Left lobe of liver (tissue), 2 donors: Measurements from ENCODE around the gene PRCP. TPM values are rescaled to one million over a fixed set of nuclear protein-coding genes. Genes with fewer than 3 reads are reported as not detected.

Source experiments
- ATAC-seq: fragments of 200-7000 bp; cut with Tn5 transposase; one replicate; pipeline ENCODE4 v1.9.1; 2020; ENCODE audit warnings: mild to moderate bottlenecking, moderate library complexity
- DNase-seq: peaks from one replicate; pipeline ENCODE4 v3.0.0-alpha.2; 2020; ENCODE audit warnings: low spot score
- total RNA-seq: library from RNA; stranded (reverse); gene quantifications from one replicate; pipeline ENCODE4 v1.2.1, GENCODE V29; 2021
- donor health status: DM: no; HTN: no; CAD: no; lungs with moderate emphysema.
- donor health status: DM: no; HTN: yes; CAD: no.

Gene PRCP
- total RNA-seq, 1 donor from 2014 or later = 41.4 TPM

DNA sequence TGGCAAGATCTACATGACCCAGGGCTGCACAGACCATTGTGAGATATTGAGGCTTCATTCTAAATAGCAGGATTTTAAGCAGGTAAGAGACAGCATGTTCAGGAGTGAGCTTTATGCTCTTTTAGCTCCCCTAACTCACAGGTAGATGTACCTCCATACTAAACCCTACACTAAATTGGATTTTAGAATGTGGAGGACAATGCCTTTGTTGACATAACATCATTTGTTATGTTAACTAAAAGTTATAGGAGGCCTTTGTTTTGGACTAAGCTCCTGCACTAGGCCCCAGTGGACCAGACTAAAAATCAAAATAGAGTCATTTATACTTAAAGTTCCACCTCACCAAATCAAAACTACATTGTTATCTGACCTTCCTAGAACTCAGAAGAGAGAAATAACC, 8.1 kb upstream of the PRCP start:
- no peak for ATAC-seq
- DNase-seq = no peak

DNA sequence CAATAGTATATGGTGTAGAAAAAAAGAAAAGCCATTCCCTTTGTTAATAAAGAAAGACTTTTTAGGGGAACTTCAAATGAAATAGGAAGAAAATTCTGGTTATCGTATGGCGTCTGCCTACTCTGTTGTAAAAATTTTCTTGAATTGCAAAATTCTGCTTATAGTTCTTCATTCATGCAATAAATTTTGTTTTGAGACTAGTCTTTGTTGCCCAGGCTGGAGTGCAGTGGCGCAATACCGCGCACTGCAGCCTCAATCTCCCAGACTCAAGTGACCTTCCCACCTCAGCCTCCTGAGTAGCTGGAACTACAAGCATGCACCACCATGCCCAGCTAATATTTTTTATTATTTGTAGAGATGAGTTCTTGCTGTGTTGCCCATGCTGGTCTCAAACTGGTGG, 7.1 kb upstream of the PRCP start:
- ATAC-seq = no peak
- no peak for DNase-seq

DNA sequence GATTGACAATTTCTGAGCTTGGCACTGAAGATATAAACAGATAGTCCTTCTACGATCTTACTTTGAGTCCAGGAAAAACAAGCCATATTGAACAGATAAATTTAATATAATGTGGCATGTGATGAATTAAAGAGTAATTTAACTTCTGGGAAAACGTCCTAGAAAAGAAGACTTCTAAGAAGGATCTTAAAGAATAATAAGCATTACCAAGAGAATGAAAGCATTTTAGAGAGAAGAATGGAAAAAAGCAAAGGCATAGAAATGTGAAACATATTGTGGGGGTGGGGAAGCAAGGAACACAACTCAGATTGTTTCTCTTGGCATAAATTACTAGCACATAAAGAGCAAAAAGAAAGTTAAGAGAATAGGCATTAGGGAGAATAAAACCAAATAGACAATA, 6.7 kb upstream of the PRCP start:
- DNase-seq (no peak), ATAC-seq (no peak)

DNA sequence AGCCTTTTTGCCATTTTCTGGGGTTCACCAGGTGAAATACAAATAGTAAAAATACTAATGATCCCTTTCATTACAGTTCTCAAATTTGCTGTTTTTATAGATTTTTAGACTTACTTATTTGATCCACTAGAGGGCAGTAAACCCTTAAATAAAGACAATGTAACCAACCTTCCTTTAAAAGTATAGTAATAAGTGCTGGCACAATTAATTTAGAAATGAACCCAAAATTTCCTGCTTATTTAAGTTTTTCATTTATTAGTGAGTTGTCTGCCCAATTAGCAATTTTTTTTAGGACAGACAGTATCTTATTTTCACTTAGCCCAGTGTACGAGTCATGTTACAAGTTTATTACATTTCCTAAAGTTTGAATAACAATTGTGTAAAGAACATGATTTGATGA, 6.0 kb upstream of the PRCP start:
- ATAC-seq = peak; percentile 46

DNA sequence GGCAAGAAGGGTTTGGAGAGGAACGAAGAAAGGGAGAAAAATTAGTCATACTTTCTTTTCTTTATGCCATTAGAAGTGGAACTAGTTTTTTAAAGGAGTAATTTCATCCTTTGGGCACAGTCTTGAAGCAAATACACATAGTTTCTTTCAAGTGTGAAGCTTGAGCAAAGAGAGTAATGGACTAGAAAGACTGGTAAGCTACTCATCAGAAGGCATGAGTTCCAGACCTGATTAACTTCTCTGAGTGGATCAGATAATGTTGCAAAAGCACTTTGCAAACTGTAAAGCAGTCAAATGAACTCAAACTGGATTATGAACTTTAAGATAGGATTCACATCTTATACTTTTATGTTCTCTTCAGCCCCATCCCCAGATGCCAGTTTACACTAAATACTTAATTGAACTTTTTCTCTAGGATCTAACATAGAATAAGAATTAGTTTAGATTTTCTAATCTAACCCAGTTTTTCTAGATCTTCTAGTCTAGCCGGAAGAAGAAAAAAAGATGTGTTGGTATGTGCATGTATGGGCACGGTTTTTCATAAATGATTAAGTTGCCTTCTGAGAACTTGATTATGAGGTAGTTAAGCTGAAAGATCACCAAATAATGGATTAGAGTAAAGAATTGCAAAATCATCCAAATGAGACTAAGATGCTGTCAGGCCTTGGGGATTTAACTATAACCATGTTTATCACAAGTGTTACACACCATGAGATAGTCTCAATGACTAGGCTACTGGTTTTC, 3.8 kb upstream of the PRCP start:
- ATAC-seq (no peak), DNase-seq (no peak)

More for the DNA sequence above, 6.0 kb upstream of the PRCP start:
- no peak for DNase-seq

DNA sequence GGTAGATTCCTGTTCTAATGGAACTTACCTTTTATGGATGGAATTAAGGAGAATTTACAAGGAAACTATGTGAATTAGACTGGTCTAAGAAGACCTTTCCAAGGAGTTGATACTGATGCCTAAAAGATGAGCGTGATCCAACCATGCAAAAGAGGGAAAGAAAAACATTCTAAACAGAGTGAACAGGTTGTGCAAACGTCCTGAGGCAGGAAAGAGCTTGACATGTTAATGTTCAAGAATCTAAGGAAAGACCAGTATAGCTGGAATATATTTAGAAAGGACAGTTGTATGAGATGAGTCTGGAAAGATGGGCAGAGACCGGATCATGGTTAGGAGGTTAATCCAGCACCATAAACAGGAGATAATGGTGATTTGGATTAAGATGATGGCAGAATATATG, 2.6 kb upstream of the PRCP start:
- ATAC-seq (no peak), DNase-seq (no peak)

DNA sequence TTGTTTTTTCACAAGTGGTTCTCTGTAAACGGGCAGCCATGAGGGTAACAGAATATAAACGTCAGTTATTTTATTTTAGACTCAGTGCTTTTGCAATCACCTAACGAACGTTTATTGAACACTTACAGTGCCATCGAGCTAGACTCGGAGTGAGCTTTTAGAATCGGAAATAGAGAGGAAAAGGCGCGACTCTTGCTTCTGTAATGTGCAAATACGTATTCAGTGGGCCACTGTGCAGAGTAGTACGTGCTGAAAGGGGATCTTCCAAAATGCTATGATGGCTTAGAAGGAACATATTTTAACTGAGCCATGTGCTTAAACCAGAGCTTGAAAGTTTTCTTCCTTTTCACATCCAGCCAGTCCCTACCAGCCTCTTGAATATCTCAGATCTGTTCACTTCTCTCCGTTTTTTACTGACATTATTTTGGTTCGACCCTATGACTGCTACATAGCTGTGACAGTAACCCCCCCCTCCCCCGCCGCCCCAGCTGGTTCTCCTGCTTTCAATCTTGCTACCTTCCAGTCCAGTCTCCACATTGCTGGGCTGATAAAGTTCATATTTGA, 1.8 kb upstream of the PRCP start:
- no peak for DNase-seq

DNA sequence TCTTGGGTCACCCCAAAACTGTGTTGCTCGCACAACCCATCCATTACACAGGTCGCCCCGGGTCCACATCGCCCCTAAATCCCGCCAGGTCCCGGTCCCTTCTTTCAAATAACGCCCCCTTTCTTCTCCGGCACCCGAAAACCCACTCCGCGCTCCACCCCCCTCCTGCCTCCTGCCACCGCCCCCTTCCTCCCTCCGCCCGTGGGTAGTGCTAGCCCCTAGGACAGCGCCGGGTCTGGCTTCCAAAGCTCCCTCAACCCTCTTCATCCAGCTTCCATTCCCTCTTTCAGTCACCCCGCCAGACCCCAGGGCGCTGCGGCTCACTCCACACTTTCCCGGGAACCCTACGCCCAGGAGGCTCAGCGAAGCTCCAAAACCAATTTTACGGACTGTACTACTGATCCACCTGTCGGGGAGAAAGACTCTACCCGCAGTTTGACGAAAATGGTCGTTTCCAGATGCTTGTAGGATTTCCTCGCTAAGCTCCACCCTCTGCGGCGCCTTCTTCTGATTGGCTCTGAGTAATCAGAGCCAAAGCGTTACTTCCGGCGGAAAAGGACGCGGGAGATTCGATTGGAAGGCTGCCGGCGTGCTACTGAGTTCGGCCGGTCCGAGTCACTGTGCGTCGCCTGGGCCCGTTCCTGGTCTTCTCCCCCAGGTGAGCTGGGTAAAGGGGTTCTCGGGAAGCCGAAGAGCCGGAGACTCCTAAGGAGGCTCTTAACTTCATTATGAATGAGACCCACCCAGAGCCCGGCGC, 1.1 kb upstream of the PRCP start, which contains the start of gene DDIAS:
DDIAS (plus strand) TSS at position 572 of the 757 bp plus-strand sequence. CDS start 13,003 bp downstream, outside the sequence.
- ATAC-seq (peak; percentile 81), DNase-seq (peak; percentile 94)

More for the DNA sequence above, 1.8 kb upstream of the PRCP start:
- no peak for ATAC-seq

DNA sequence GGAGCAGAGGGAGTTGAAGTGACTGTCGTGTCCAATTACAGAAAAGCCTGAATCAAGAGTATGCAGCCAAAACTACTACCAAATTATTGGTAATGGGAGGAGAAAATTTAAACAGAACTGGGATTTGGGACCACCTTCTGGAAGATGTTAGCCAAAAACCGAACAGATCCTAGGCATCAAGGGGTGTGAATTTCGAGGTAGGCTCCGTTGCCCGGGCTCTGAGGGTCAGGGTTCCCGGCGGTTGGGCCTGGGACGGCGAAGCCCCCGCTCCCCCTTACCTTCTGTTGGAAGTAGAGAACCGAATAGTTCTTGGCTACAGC, 313 bp downstream of the PRCP start:
- ATAC-seq (no peak), DNase-seq (no peak)

DNA sequence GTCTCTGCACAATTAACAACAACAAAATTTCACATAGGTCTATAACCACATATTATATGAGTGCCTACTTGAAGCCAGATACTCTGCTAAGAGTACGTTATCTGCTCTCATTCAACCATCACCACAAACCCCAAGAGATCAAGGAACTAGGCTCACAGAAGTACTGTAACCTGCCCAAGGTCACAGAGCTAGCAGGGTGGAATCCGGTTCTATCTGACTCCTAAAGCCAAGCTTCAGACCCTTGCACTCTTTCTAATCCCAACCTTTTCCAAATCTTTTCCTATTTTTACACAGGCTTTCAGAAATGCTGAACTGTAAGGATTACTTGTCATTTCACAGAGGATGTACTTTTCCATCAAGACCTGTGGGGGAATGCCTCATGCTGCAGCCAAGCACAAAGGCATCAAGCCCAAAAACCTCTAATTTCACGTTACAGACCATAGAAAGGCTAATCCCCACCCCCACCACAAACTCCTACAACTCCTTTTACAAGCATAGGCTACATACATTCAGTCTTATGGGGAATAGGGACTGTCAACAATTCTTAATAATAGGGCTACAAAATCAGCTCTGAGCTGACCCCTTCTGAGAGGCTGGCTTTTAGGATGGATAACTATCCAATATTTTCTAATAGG, 927 bp downstream of the PRCP start:
- DNase-seq (no peak), ATAC-seq (no peak)

DNA sequence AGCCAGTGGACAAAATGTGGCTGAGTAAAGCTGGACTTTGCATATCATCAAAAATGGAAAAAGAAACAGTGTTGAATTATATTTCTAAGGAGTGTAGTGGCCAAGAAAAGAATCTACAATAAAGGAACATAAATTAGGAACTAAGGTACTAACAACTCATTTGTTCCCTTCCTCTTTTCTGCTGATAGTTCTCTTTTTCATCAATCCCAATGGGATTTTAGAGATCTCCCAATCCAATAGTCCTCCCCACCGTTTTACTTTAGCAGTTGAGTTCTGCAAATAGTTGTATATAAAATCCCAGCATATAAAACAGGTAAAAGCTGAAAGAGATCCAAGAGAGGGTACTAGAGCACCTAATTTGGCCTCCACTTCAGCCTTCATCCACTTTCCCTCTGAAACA, 2.0 kb downstream of the PRCP start:
- no peak for DNase-seq
- ATAC-seq = no peak

DNA sequence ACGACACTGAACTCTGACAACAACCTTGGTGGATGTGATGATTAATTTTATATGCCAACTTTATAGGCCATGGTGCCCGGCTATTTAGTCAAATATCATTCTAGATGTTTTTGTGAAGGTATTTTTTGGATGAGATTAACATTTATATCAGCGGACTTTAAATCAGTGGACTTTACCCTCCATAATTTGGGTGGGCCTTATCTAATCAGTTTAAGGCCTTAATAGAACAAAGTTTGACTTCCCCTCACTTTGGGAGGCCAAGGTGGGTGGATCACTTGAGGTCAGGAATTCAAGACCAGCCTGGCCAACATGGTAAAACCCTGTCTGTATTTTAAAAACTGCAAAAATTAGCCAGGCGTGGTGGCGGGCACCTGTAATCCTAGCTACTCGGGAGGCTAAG, 4.0 kb downstream of the PRCP start:
- DNase-seq (no peak), ATAC-seq (no peak)

DNA sequence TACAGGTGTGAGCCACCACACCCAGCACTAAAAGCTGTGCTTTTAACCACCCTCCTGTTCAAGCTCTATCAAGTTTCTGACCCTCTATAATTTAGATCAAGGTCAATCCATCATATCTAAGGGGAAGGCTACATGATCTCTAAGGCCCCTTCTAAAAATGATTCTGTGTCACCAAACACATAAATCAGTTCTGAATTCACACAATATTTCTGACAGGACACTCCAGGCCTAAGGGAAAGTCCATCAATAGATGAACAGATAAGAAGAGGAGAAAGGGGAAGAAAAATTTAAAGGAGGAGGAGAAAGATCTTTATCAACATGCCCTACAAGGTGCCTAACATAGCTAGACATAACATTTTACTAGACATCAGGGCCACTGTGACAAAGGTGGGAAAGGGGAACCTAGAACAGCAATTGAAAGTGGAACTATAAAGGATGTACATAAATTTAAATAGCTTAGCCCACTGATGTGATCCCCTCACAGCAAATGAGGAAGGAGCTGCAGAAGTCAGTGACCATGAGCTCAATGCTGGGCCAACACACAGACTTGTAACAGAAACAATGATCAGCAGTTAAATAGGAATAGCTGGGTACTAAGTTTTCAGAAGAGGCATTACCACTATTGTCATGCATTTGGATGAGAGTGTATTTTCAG, 4.7 kb downstream of the PRCP start:
- ATAC-seq = no peak
- no peak for DNase-seq

DNA sequence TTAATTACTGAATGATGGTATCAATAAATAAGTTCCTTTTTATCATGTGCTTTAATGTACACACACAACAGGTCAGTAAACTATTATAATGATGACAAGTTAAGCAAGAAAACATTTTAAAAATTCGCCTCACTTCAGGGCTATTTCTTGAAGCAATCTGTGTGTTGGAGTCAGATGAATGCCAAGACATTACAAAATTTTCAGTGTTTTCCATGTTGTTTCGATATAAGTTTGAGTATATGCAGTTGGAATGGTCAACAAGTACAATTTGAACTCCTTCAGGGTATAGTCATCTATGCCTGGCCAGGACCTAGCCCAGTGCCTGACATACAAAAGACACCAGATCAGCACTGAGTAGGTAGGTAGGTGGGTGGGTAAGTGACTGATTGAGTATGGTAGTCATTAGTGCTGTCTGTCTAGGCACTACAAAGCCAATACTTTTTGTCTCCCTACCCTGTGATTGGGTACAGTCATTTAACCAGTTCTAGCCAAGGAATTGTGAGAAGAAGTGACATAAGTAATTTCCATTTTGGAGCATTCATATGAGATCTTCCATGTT, 7.5 kb downstream of the PRCP start:
- no peak for DNase-seq
- no peak for ATAC-seq

DNA sequence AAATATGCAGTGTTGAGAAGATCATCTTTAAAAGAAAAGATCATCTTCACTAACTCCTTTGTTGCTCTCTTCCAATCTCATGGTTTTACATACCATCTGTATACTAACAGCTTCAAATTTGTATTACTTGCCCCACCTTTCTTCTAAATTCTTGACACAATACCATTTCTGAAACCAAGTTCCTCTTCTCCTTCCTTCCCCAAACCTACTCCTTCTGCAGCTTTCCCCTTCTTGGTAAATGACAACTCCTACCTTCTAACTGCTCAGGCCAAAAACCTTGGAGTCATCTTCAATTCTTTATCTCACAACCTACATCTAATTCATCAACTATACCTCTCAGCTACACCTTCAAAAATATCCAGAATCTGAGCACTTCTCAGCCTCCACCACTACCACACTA, 9.3 kb downstream of the PRCP start:
- no peak for DNase-seq
- no peak for ATAC-seq

DNA sequence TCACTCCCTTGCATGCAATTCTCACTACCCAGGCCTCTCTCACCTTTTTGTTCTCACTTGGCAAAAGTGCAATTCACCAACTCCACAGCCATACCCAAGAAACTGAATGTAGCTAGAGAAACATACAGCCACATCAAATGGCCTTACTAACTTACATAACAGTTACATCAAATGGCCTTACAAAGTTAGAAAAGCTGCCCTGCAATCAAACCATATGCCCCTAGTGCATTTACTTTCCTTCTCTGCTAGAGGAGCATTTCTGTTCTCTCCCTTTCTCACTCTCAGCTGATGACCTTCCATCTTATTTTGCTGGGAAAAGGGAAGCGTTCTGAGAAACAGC, 10.3 kb downstream of the PRCP start:
- DNase-seq (no peak), ATAC-seq (no peak)

DNA sequence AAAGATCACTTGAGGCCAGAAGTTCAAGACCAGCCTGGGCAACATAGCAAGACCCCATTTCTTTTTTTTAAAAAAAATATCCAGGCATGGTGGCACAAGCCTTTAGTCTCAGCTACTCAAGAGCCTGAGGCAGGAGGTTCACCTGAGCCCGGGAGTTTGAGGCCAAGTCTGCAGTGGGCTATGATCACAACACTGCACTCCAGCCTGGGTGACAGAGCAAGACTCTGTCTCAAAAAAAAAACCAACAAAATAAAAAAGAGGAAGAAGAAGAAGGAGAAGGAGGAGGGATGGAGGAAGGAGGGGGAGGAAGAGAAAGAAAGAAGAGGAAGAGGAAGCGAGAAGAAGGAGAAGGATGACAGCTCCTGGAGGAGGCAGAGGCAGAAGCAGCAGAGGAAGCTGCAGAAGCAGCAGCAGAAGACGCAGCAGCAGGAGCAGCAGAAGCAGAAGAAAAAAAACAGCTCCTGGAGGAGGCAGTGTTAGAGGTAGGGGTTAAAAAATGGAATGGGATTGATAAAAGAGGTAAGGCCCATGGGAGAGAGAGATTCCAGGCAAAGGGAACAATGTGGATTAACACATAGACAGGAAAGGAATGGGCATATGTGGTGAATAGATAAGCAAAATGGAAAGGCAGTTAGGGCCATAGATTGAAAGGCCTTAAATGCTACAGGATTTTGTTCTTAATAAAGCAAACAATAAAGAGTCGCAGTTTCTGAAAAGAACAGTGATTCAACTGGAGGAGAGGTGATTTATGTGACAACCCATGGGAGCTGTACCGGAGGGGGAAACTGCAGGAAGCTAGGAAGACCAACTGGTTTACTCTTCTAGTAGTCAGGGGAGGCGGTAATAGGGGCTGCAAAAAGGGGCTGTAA, 10.9 kb downstream of the PRCP start:
- DNase-seq (no peak), ATAC-seq (peak; percentile 29)

DNA sequence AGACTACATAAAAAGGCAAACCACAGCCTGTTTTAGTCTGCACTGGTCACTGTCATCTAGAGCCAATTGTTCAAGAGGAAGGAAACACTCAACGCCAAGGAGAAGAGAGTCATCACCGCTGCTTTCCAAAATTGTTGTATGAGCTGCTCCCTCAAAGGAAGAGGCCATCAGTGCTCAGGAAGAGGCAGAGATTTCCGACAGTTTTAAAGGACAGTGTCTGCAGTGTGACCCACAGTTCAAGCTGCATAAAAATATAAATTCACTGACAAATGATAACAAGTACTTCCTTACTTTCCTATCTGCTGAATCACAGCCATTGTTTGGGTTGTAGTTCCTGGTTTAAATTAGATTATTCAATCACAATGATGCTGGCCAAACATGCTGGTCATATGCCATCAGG, 16.4 kb downstream of the PRCP start:
- peak; percentile 76 for ATAC-seq

DNA sequence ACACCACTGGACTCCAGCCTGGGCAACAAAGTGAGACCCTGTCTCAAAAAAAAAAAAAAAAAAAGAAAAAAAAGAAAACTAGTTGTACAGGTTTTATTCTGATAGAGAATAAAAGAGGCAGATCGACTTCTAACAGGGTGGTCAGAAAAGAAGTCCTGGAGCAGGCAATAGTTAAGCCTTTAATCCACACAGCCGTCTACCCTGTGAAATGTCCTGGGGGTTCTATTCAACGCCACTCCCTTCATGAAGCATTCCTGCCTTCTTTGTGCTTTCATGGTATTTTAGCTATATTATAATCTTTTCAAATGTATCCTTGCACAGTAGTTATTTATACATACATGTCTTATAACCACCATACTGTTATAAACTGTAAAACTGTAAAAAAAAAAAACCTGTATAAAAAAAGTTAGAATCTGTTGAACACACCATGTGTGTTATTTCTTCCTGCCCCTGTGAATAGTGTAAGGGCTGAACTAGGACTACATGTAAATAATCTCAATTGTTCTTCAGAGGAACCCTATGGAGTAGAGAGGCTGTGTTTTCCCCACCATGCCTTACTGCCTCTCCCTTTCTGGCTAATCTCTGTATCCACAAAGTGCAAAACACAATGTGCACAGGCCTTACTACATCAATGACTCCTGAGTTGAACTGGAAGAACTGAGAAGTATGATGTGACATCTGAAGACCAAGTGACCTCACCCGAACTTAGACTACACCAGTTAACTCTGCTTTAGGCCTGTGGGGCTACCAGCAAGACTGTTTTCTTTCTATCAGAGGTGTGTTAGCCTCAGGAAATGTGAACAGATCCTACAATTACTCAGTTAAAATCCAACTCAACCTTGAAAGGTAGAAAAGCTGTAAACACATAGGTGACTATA, 25.3 kb downstream of the PRCP start:
- ATAC-seq (no peak), DNase-seq (no peak)

More for the DNA sequence above, 16.4 kb downstream of the PRCP start:
- no peak for DNase-seq
